Activated CD4-positive, CD25-positive, alpha-beta regulatory T cell treated with anti-CD3 and anti-CD28 coated beads, Interleukin-2, amount 50 U/mL, for 24 hours (primary cell): ENCODE measurements around the gene RFT1.

ENCODE experiments used
- ATAC-seq, 2 donors: fragments of 150-1000 bp; cut with Tn5 transposase; one replicate each; pipeline ENCODE4 v1.10.0; 2021; ENCODE audit warnings: mild to moderate bottlenecking in 1 of 2, moderate library complexity in 1 of 2

RFT1 gene

GRCh38 chr3:53122933-53123305 is 7.3 kb downstream of the RFT1 start:
- ATAC-seq: no peak

GRCh38 chr3:53122255-53122932 is 7.8 kb downstream of the RFT1 start:
- ATAC-seq: no peak

- ATAC-seq: no peak
Measured at GRCh38 chr3:53120336-53120735, 9.9 kb downstream of the RFT1 start.

GRCh38 chr3:53116956-53117355 is 13.3 kb downstream of the RFT1 start:
- ATAC-seq: no peak

- peak; percentile 61 to 77 for ATAC-seq
Measured at GRCh38 chr3:53114412-53115074, 15.7 kb downstream of the RFT1 start.

- ATAC-seq: peak; percentile 66 to 67
Measured at GRCh38 chr3:53114011-53114400, 16.2 kb downstream of the RFT1 start.

- ATAC-seq: no peak
Measured at GRCh38 chr3:53113293-53114010, 16.8 kb downstream of the RFT1 start.

- ATAC-seq: no peak
Measured at GRCh38 chr3:53111822-53112221, 18.4 kb downstream of the RFT1 start.

- peak in 1 of 2 donors; percentile 17 for ATAC-seq
Measured at GRCh38 chr3:53109891-53110771, 20.1 kb downstream of the RFT1 start.

- ATAC-seq: peak; percentile 78 to 86
Measured at GRCh38 chr3:53109190-53109589, 21.0 kb downstream of the RFT1 start.

GRCh38 chr3:53104762-53105161 is 25.5 kb downstream of the RFT1 start:
- ATAC-seq: no peak

- no peak for ATAC-seq
Measured at GRCh38 chr3:53103397-53104296, 26.6 kb downstream of the RFT1 start.

- peak; percentile 98 to 100 for ATAC-seq
Measured at GRCh38 chr3:53102601-53103147, 27.6 kb downstream of the RFT1 start.

- ATAC-seq: no peak
Measured at GRCh38 chr3:53101956-53102355, 28.3 kb downstream of the RFT1 start.

- no peak for ATAC-seq
Measured at GRCh38 chr3:53100818-53101466, 29.3 kb downstream of the RFT1 start.

GRCh38 chr3:53097887-53098286 is 32.3 kb downstream of the RFT1 start:
- no peak for ATAC-seq

GRCh38 chr3:53092942-53093341 is 37.3 kb downstream of the RFT1 start:
- ATAC-seq: no peak

- ATAC-seq: no peak
Measured at GRCh38 chr3:53092216-53092615, 38.0 kb downstream of the RFT1 start.

GRCh38 chr3:53091011-53091410 is 39.2 kb downstream of the RFT1 start:
- no peak for ATAC-seq

GRCh38 chr3:53089511-53089910 is 40.7 kb downstream of the RFT1 start:
- no peak for ATAC-seq

GRCh38 chr3:53085476-53085875 is 44.8 kb downstream of the RFT1 start:
- no peak for ATAC-seq
